Neuronal stem cell (in vitro differentiated cells): ENCODE measurements around the gene PID1.

Experiments
- DNase-seq: peaks from one replicate; pipeline ENCODE4 v3.0.0-alpha.2; 2013; ENCODE audit warnings: low spot score
- H2AFZ ChIP-seq: one replicate; pipeline ENCODE4 v1.6.1; 2013; ENCODE audit warnings: mild to moderate bottlenecking, low read length, inconsistent platforms
- H2AK5ac ChIP-seq: 2 replicates; pipeline ENCODE4 v1.6.1; 2013; ENCODE audit warnings: low read depth, mild to moderate bottlenecking, inconsistent platforms, low read length, moderate library complexity, mixed read lengths
- H2BK120ac ChIP-seq: 2 replicates; pipeline ENCODE4 v1.6.1; 2013; ENCODE audit warnings: low read depth, mild to moderate bottlenecking, inconsistent platforms, low read length, moderate library complexity, mixed read lengths
- H2BK12ac ChIP-seq: one replicate; pipeline ENCODE4 v1.6.1; 2013; ENCODE audit warnings: low read length, inconsistent platforms
- H2BK15ac ChIP-seq: 2 replicates; pipeline ENCODE4 v1.6.1; 2013; ENCODE audit warnings: mild to moderate bottlenecking, low read length, inconsistent platforms, mixed read lengths
- H2BK5ac ChIP-seq: one replicate; pipeline ENCODE4 v1.6.1; 2013; ENCODE audit warnings: inconsistent platforms, mild to moderate bottlenecking, low read length, moderate library complexity
- H3K14ac ChIP-seq: one replicate; pipeline ENCODE4 v1.6.1; 2013; ENCODE audit warnings: low read length, inconsistent platforms
- H3K18ac ChIP-seq: 2 replicates; pipeline ENCODE4 v1.6.1; 2013; ENCODE audit warnings: low read length, inconsistent platforms
- H3K23ac ChIP-seq: 2 replicates; pipeline ENCODE4 v1.6.1; 2013; ENCODE audit warnings: low read depth, mild to moderate bottlenecking, mixed read lengths, low read length, inconsistent platforms; ENCODE audit not compliant: poor library complexity
- H3K27ac ChIP-seq: replicated peaks from 3 replicates; pipeline ENCODE4 v1.5.1; 2013; ENCODE audit warnings: low read length, inconsistent platforms
- H3K27me3 ChIP-seq, 3 experiments: 2 replicates each; pipeline ENCODE4 v1.6.1; 2013; ENCODE audit warnings: low read length in 3 of 3, mild to moderate bottlenecking in 2 of 3, inconsistent platforms in 1 of 3, low read depth in 1 of 3, mixed read lengths in 1 of 3, moderate library complexity in 1 of 3; ENCODE audit not compliant: control insufficient read depth in 3 of 3, insufficient read depth in 3 of 3
- H3K36me3 ChIP-seq, 2 donors: replicated peaks in 1 of 2; 2 replicates each; pipeline ENCODE4 v1.6.1; 2013; ENCODE audit warnings: low read length in 2 of 2; ENCODE audit not compliant: control insufficient read depth in 2 of 2, insufficient read depth in 2 of 2
- H3K4ac ChIP-seq: 2 replicates; pipeline ENCODE4 v1.6.1; 2013; ENCODE audit warnings: inconsistent platforms, mild to moderate bottlenecking, low read length, moderate library complexity
- H3K4me1 ChIP-seq, 2 donors: 1 replicate in 1 of 2; 2 replicates in 1 of 2; pipeline ENCODE4 v1.6.1; 2013; ENCODE audit warnings: low read length in 2 of 2, low read depth in 1 of 2; ENCODE audit not compliant: control insufficient read depth in 2 of 2, insufficient read depth in 1 of 2
- H3K4me2 ChIP-seq: one replicate; pipeline ENCODE4 v1.6.1; 2013; ENCODE audit warnings: mild to moderate bottlenecking, low read length, inconsistent platforms; ENCODE audit not compliant: insufficient read depth, poor library complexity, severe bottlenecking
- H3K4me3 ChIP-seq, 2 donors: 2 replicates each; pipeline ENCODE4 v1.5.1; 2013; ENCODE audit warnings: low read length in 2 of 2, mild to moderate bottlenecking in 2 of 2, inconsistent platforms in 1 of 2, moderate library complexity in 1 of 2
- H3K79me1 ChIP-seq: one replicate; pipeline ENCODE4 v1.6.1; 2013; ENCODE audit warnings: low read depth, mild to moderate bottlenecking, inconsistent platforms, low read length, moderate library complexity
- H3K9ac ChIP-seq: one replicate; pipeline ENCODE4 v1.6.1; 2013; ENCODE audit warnings: mild to moderate bottlenecking, low read depth, low read length, inconsistent platforms; ENCODE audit not compliant: poor library complexity
- H3K9me3 ChIP-seq, 2 donors: replicated peaks in 1 of 2; 2 replicates each; pipeline versions ENCODE3 to v1.6.1; 2013; ENCODE audit warnings: low read length in 2 of 2, mild to moderate bottlenecking in 2 of 2, inconsistent platforms in 1 of 2, low read depth in 1 of 2, mixed read lengths in 1 of 2, moderate library complexity in 1 of 2; ENCODE audit not compliant: control insufficient read depth in 2 of 2, insufficient read depth in 1 of 2
- H4K8ac ChIP-seq: one replicate; pipeline ENCODE4 v1.6.1; 2013; ENCODE audit warnings: low read depth, mild to moderate bottlenecking, inconsistent platforms, low read length, moderate library complexity
- H4K91ac ChIP-seq: one replicate; pipeline ENCODE4 v1.6.1; 2013; ENCODE audit warnings: low read length, low read depth, mild to moderate bottlenecking, inconsistent platforms; ENCODE audit not compliant: poor library complexity
- WGBS, 2 donors: extraction: QIAGEN DNeasy Blood & Tissue Kit; methylation state at CpG; one replicate each; pipeline ENCODE4 v1.1.7; 2013; ENCODE audit warnings: missing lambda C conversion rate in 2 of 2, mixed read lengths in 1 of 2; ENCODE audit not compliant: insufficient read length in 2 of 2, insufficient replicate concordance in 1 of 2; ENCODE audit errors: extremely low coverage in 2 of 2; 5-methylcytosine and 5-hydroxymethylcytosine counted together

PID1 gene

GRCh38 chr2:229057976-229058553, 213.0 kb downstream of the PID1 start:
- H2BK12ac ChIP-seq: no peak overlapping the region
- H3K79me1 ChIP-seq: no peaks in the 10 kb centered on the region
- DNase-seq: no peak
- no peak overlapping the region for H3K4me2 ChIP-seq
- no peaks in the 10 kb centered on the region for H3K36me3 ChIP-seq
- WGBS, 2 donors: no CpG with 5 or more reads among the region's 4 CpGs
- no peak overlapping the region for H3K4me3 ChIP-seq
- no peak overlapping the region for H3K23ac ChIP-seq
- no peaks in the 10 kb centered on the region for H3K27me3 ChIP-seq
- no peaks in the 10 kb centered on the region for H3K9me3 ChIP-seq
- H3K4me1 ChIP-seq: no peaks in the 10 kb centered on the region
- H2AK5ac ChIP-seq: no peak overlapping the region
- no peak overlapping the region for H2BK120ac ChIP-seq
- no peak overlapping the region for H2BK5ac ChIP-seq
- no peak overlapping the region for H3K18ac ChIP-seq
- no peak overlapping the region for H4K91ac ChIP-seq
- no peak overlapping the region for H2AFZ ChIP-seq
- no peak overlapping the region for H3K14ac ChIP-seq
- no peak overlapping the region for H3K27ac ChIP-seq
- H4K8ac ChIP-seq: no peak overlapping the region
- no peak overlapping the region for H2BK15ac ChIP-seq
- no peak overlapping the region for H3K4ac ChIP-seq
- no peak overlapping the region for H3K9ac ChIP-seq

- Histone ChIP-seq H3K18ac (no peak overlapping the region), H4K91ac (no peak overlapping the region), H2BK120ac (no peak overlapping the region), H3K4ac (no peak overlapping the region), H2BK12ac (no peak overlapping the region), H4K8ac (no peak overlapping the region), H3K27ac (no peak overlapping the region), H2BK5ac (no peak overlapping the region), H3K4me3 (no peak overlapping the region), H3K79me1 (no peaks in the 10 kb centered on the region), H3K27me3 (no peaks in the 10 kb centered on the region), H3K4me1 (no peaks in the 10 kb centered on the region), H2AK5ac (no peak overlapping the region), H2AFZ (no peak overlapping the region), H3K14ac (no peak overlapping the region), H3K9ac (no peak overlapping the region), H3K4me2 (no peak overlapping the region), H3K36me3 (no peaks in the 10 kb centered on the region), H3K9me3 (no peaks in the 10 kb centered on the region), H3K23ac (no peak overlapping the region), H2BK15ac (no peak overlapping the region)
- no peak for DNase-seq
- WGBS, 2 donors: no CpG with 5 or more reads among the region's 5 CpGs
Observed at GRCh38 chr2:229054311-229054710, 216.8 kb downstream of the PID1 start.

- H3K4me2 ChIP-seq: no peak overlapping the region
- no peak overlapping the region for H2BK120ac ChIP-seq
- H3K27me3 ChIP-seq: no peaks in the 10 kb centered on the region
- no peak overlapping the region for H4K8ac ChIP-seq
- no CpG with 5 or more reads among the region's 2 CpGs for WGBS, 2 donors
- DNase-seq: no peak
- H3K79me1 ChIP-seq: no peaks in the 10 kb centered on the region
- no peaks in the 10 kb centered on the region for H3K9me3 ChIP-seq
- H3K4ac ChIP-seq: no peak overlapping the region
- H3K18ac ChIP-seq: no peak overlapping the region
- no peak overlapping the region for H3K9ac ChIP-seq
- H2BK5ac ChIP-seq: no peak overlapping the region
- H2AK5ac ChIP-seq: no peak overlapping the region
- H3K23ac ChIP-seq: no peak overlapping the region
- no peak overlapping the region for H4K91ac ChIP-seq
- no peak overlapping the region for H3K14ac ChIP-seq
- no peak overlapping the region for H2BK12ac ChIP-seq
- H3K27ac ChIP-seq: no peak overlapping the region
- no peaks in the 10 kb centered on the region for H3K36me3 ChIP-seq
- H3K4me3 ChIP-seq: no peak overlapping the region
- no peak overlapping the region for H2BK15ac ChIP-seq
- H3K4me1 ChIP-seq: peaks cover 0 to 1% of the 10 kb centered on the region in 2 donors
- H2AFZ ChIP-seq: no peak overlapping the region
Observed at GRCh38 chr2:229051798-229052197, 219.3 kb downstream of the PID1 start.

- H2AFZ ChIP-seq: no peak overlapping the region
- no peaks in the 10 kb centered on the region for H3K9me3 ChIP-seq
- no peak overlapping the region for H2BK12ac ChIP-seq
- no peak overlapping the region for H3K18ac ChIP-seq
- no peaks in the 10 kb centered on the region for H3K27me3 ChIP-seq
- H2AK5ac ChIP-seq: no peak overlapping the region
- H3K14ac ChIP-seq: no peak overlapping the region
- no peak overlapping the region for H3K4me3 ChIP-seq
- H2BK5ac ChIP-seq: no peak overlapping the region
- no peak for DNase-seq
- H4K8ac ChIP-seq: no peak overlapping the region
- no peaks in the 10 kb centered on the region for H3K36me3 ChIP-seq
- H4K91ac ChIP-seq: no peak overlapping the region
- H2BK120ac ChIP-seq: no peak overlapping the region
- no peak overlapping the region for H2BK15ac ChIP-seq
- no peak overlapping the region for H3K4ac ChIP-seq
- no peak overlapping the region for H3K9ac ChIP-seq
- H3K27ac ChIP-seq: no peak overlapping the region
- H3K23ac ChIP-seq: no peak overlapping the region
- peaks cover 0 to 1% of the 10 kb centered on the region in 2 donors for H3K4me1 ChIP-seq
- WGBS, 2 donors: no CpG with 5 or more reads among the region's 5 CpGs
- no peak overlapping the region for H3K4me2 ChIP-seq
- no peaks in the 10 kb centered on the region for H3K79me1 ChIP-seq
Observed at GRCh38 chr2:229050133-229050532, 221.0 kb downstream of the PID1 start.
